Activated CD8-positive, alpha-beta memory T cell treated with anti-CD3 and anti-CD28 coated beads, Interleukin-2, amount 50 U/mL, for 24 hours (primary cell): ENCODE data around the gene HNRNPCL4.
"Not testable (repeated sequence)": the region's sequence is repeated elsewhere in the genome, so short reads cannot be mapped to it uniquely, and the experiment has no call there.

ENCODE experiments used
- DNase-seq: peaks from one replicate; pipeline ENCODE4 v3.0.0-alpha.2; 2020; ENCODE audit errors: extremely low read depth

HNRNPCL4 gene

GRCh38 chr1:13165531-13165930, at the start of gene HNRNPCL4:
Gene HNRNPCL4, minus strand, starts transcription at chr1:13165631. Its CDS starts 164 bp downstream, at chr1:13165467.
- DNase-seq, result not testable (repeated sequence)

GRCh38 chr1:13208712-13209111, 43.3 kb upstream of the HNRNPCL4 start:
- DNase-seq, result not testable (repeated sequence)

GRCh38 chr1:13201309-13201708, 35.9 kb upstream of the HNRNPCL4 start, which contains the start of gene PRAMEF13:
Gene PRAMEF13, minus strand, starts transcription at chr1:13201409. Its CDS starts 1,820 bp downstream, at chr1:13199589.
- DNase-seq, result not testable (repeated sequence)

GRCh38 chr1:13171548-13171947, 6.1 kb upstream of the HNRNPCL4 start, which contains the start of gene PRAMEF9:
Gene PRAMEF9, plus strand, starts transcription at chr1:13171848. Its CDS starts 3,433 bp downstream, at chr1:13175281.
- not testable (repeated sequence) for DNase-seq

- DNase-seq, result not testable (repeated sequence)
Measured at GRCh38 chr1:13155909-13156308, 9.5 kb downstream of the HNRNPCL4 start, which contains the start of gene PRAMEF26. Gene PRAMEF26, minus strand, starts transcription at chr1:13156009. Its CDS starts 2,914 bp downstream, at chr1:13153095.

GRCh38 chr1:13116754-13117153, 48.7 kb downstream of the HNRNPCL4 start, which contains the start of gene HNRNPCL2:
Gene HNRNPCL2, minus strand, starts transcription at chr1:13116854. Its CDS starts 454 bp downstream, at chr1:13116400.
- not testable (repeated sequence) for DNase-seq
